H1 (cell line): ENCODE data around the gene NPHP4.

Experiments used
- BACH1 ChIP-seq: IDR thresholded peaks from 2 replicates; pipeline ENCODE4 v1.6.1; 2012; ENCODE audit warnings: low read length, improper control_type of control experiment
- CTCF ChIP-seq, 3 experiments: IDR thresholded peaks; 1 replicate in 2 of 3; 2 replicates in 1 of 3; pipeline versions ENCODE4 v1.5.1 to v1.6.1; 2011; ENCODE audit warnings: low read length in 3 of 3, mild to moderate bottlenecking in 3 of 3, inconsistent platforms in 2 of 3, low read depth in 1 of 3, moderate library complexity in 1 of 3; ENCODE audit not compliant: insufficient read depth in 1 of 3; ENCODE audit errors: control extremely low read depth in 1 of 3
- GABPA ChIP-seq: IDR thresholded peaks from 2 replicates; pipeline ENCODE4 v1.6.1; 2011; ENCODE audit warnings: mild to moderate bottlenecking, low read length, moderate library complexity, borderline replicate concordance; ENCODE audit not compliant: insufficient read depth
- JUN ChIP-seq: IDR thresholded peaks from 2 replicates; pipeline ENCODE4 v1.6.1; 2011; ENCODE audit warnings: low read depth, mild to moderate bottlenecking, improper control_type of control experiment, low read length
- POLR2A ChIP-seq, 2 experiments: IDR thresholded peaks; 1 replicate in 1 of 2; 2 replicates in 1 of 2; pipeline ENCODE4 v1.6.1; 2011; ENCODE audit warnings: low read depth in 2 of 2, low read length in 2 of 2, mild to moderate bottlenecking in 2 of 2; ENCODE audit errors: control extremely low read depth in 1 of 2
- RAD21 ChIP-seq, 2 experiments: IDR thresholded peaks in 1 of 2; conservative IDR thresholded peaks in 1 of 2; 2 replicates each; pipeline ENCODE4 v1.6.1; 2011; ENCODE audit warnings: low read depth in 2 of 2, low read length in 2 of 2, improper control_type of control experiment in 1 of 2, inconsistent platforms in 1 of 2, mild to moderate bottlenecking in 1 of 2, moderate library complexity in 1 of 2
- USF2 ChIP-seq: IDR thresholded peaks from 2 replicates; pipeline ENCODE4 v1.6.1; 2011; ENCODE audit warnings: low read length, improper control_type of control experiment

- TF ChIP-seq CTCF (IDR thresholded peaks at IDR 0.05; ENCODE audit: control extremely low read depth in 1 of 3, insufficient read depth in 1 of 3, low read depth in 1 of 3, low read length in 3 of 3), result no peak
- TF ChIP-seq JUN, result no peak
- no peak for TF ChIP-seq USF2
- TF ChIP-seq BACH1, result no peak
- TF ChIP-seq RAD21 (IDR thresholded peaks at IDR 0.05 in 1 of 2, conservative IDR thresholded peaks at IDR 0.05 in 1 of 2; ENCODE audit: low read depth in 2 of 2, low read length in 2 of 2), result no peak
- TF ChIP-seq GABPA, result no peak
- no peak for TF ChIP-seq POLR2A (IDR thresholded peaks at IDR 0.05; ENCODE audit: control extremely low read depth in 1 of 2, low read depth in 2 of 2, low read length in 2 of 2)
These were observed 115.2 kb downstream of the NPHP4 start for GRCh38 chr1:5877001-5877400.
